Measurements from ENCODE around the gene TMEM259. TPM values are rescaled to one million over a fixed set of nuclear protein-coding genes. Genes with fewer than 3 reads are reported as not detected.
A peak's percentile ranks its signal among the peaks of the same experiment; 100 is the strongest.

TMEM259 gene
- total RNA-seq, 2 experiments from 2014 or later = 388 to 390 TPM

DNA sequence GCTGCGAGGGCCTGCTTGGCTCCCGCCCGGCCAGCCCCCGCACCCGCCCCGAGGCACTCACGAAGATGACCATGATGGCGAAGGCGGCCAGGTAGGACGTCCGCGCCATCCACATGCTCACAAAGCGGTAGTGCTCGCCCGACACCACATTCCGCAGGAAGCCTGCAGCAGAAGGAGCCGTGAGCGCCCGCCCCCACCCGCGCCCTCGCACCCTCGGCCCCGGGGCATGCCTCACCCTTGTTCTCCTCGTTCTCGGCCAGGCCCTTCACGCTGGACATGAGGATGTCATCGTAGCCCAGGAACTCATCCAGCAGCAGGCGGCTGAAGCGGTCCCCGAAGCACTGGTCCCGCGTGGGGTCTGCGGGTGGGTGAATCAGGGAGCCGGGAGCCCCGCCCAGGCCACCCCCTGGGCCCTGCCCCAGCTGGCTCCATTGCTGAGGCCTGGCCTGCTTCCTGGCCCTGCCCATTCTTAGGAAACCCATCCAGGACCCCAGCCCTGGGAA is 9.0 kb downstream of the TMEM259 start:
- intact Hi-C loops (cut with DNase I, micrococcal nuclease) = no loop called here
- Mint-ChIP-seq H3K27ac (no peak overlapping the region), H3K27me3 (no peaks in the 10 kb centered on the region), H3K36me3 (ENCODE audit: low read depth) (peaks cover 10% of the 10 kb centered on the region), H3K4me3 (no peak overlapping the region), H3K4me1 (ENCODE audit: low read depth) (peaks cover 3% of the 10 kb centered on the region), H3K9me3 (no peaks in the 10 kb centered on the region)
- no peaks in the 10 kb centered on the region for H3K27me3 ChIP-seq (ENCODE audit: control insufficient read depth in 1 of 2, insufficient read depth in 2 of 2, low read length in 2 of 2)
- ATAC-seq (ENCODE audit: poor library complexity) (no peak), DNase-seq (no peak)
- H3K9me3 ChIP-seq (ENCODE audit: control insufficient read depth in 1 of 2, insufficient read depth in 1 of 2, low read length in 2 of 2) = peaks cover 0 to 4% of the 10 kb centered on the region in 2 experiments
- H3K4me1 ChIP-seq (ENCODE audit: insufficient read depth, low read length) = peaks cover 25% of the 10 kb centered on the region
- no peak for TF ChIP-seq CTCF (IDR thresholded peaks at IDR 0.05)
- no peak overlapping the region for H3K4me3 ChIP-seq (ENCODE audit: low read length)
- no peak overlapping the region for H3K27ac ChIP-seq (ENCODE audit: low read depth in 1 of 2, low read length in 2 of 2)
- ChIA-PET POLR2A (no interaction called here), CTCF (no interaction called here)
- H3K36me3 ChIP-seq (ENCODE audit: insufficient read depth, low read length) = peaks cover 44% of the 10 kb centered on the region

DNA sequence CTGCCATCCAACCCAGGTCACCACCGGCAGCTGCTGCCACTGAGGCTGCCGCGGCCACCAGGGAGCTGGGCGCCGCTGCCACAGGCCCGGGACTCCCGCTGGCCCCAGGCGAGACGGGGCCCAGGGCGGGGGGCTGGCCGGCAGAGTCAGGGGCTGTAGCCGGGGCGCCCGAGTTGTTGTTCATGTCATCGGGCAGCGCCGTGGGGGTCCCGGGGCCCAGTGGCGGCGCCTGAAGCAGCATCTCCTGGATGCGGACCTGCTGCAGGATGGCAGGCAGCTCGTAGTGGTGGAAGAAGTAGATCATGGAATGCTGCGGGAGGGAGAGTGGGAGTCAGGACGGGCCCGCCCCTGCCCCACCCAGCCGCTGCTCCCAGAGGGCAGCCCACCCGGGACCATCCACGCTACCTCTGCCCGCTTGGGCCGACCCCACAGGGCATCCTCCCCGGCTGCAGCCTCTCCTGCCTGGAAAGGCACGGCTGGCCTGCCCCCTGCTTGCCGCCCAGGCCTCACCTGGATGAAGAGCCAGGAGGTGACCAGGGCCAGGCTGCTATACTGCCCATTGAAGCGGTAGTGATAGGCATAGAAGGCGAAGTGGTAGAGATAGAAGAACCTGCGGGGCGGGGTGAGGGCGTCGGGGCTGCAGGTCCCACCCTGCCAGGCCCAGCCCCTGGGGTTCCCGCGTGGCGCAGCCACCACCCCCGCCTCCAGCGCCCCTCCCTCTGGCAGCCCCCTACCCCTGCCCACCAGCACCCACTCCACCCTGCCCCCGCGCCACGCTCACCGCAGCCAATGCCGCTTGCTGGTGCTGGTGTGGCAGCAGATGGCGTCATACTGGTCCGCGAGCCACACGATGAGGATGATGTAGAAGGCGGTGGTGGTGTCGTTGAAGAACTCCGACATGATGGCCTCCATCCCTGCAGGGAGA is 10.1 kb downstream of the TMEM259 start:
- H3K4me3 Mint-ChIP-seq = no peak overlapping the region
- Histone ChIP-seq H3K36me3 (ENCODE audit: insufficient read depth, low read length) (peaks cover 44% of the 10 kb centered on the region), H3K4me3 (ENCODE audit: low read length) (no peak overlapping the region), H3K9me3 (ENCODE audit: control insufficient read depth in 1 of 2, insufficient read depth in 1 of 2, low read length in 2 of 2) (peaks cover 0 to 4% of the 10 kb centered on the region in 2 experiments), H3K27ac (ENCODE audit: low read depth in 1 of 2, low read length in 2 of 2) (no peak overlapping the region), H3K27me3 (ENCODE audit: control insufficient read depth in 1 of 2, insufficient read depth in 2 of 2, low read length in 2 of 2) (no peaks in the 10 kb centered on the region), H3K4me1 (ENCODE audit: insufficient read depth, low read length) (peaks cover 15% of the 10 kb centered on the region)
- DNase-seq (no peak), ATAC-seq (ENCODE audit: poor library complexity) (no peak)
- H3K27ac Mint-ChIP-seq = no peak overlapping the region
- TF ChIP-seq CTCF (IDR thresholded peaks at IDR 0.05) = no peak
- ChIA-PET CTCF (no interaction called here), POLR2A (no interaction called here)
- peaks cover 10% of the 10 kb centered on the region for H3K36me3 Mint-ChIP-seq (ENCODE audit: low read depth)
- H3K27me3 Mint-ChIP-seq = no peaks in the 10 kb centered on the region
- intact Hi-C loops (cut with DNase I, micrococcal nuclease) = no loop called here
- H3K4me1 Mint-ChIP-seq (ENCODE audit: low read depth) = no peaks in the 10 kb centered on the region
- no peaks in the 10 kb centered on the region for H3K9me3 Mint-ChIP-seq

- ChIA-PET CTCF (no interaction called here), POLR2A (no interaction called here)
- Mint-ChIP-seq H3K4me1 (ENCODE audit: low read depth) (no peaks in the 10 kb centered on the region), H3K36me3 (ENCODE audit: low read depth) (peaks cover 10% of the 10 kb centered on the region), H3K27me3 (no peaks in the 10 kb centered on the region), H3K9me3 (no peaks in the 10 kb centered on the region), H3K27ac (no peak overlapping the region), H3K4me3 (no peak overlapping the region)
- ATAC-seq (ENCODE audit: poor library complexity) = peak; percentile 11
- no peak for TF ChIP-seq CTCF (IDR thresholded peaks at IDR 0.05)
- Histone ChIP-seq H3K4me3 (ENCODE audit: low read length) (no peak overlapping the region), H3K36me3 (ENCODE audit: insufficient read depth, low read length) (peaks cover 44% of the 10 kb centered on the region), H3K27me3 (ENCODE audit: control insufficient read depth in 1 of 2, insufficient read depth in 2 of 2, low read length in 2 of 2) (no peaks in the 10 kb centered on the region), H3K27ac (ENCODE audit: low read depth in 1 of 2, low read length in 2 of 2) (no peak overlapping the region), H3K4me1 (ENCODE audit: insufficient read depth, low read length) (peaks cover 7% of the 10 kb centered on the region), H3K9me3 (ENCODE audit: control insufficient read depth in 1 of 2, insufficient read depth in 1 of 2, low read length in 2 of 2) (peaks cover 0 to 4% of the 10 kb centered on the region in 2 experiments)
- intact Hi-C loops (cut with DNase I, micrococcal nuclease) = no loop called here
- no peak for DNase-seq
Measured at GRCh38 chr19:1009981-1010538, 10.9 kb downstream of the TMEM259 start.

Measured in CD4-positive, alpha-beta T cell (primary cell).